Purkinje cell (primary cell): ENCODE results near the gene PRL. TPM values are rescaled to one million over a fixed set of nuclear protein-coding genes. Genes with fewer than 3 reads are reported as not detected.

Source experiments
- polyA plus RNA-seq: library from polyadenylated mRNA; unstranded; fragments of >200 nt; fragmentation: Nextera tagmentation; gene quantifications from 2 replicates; pipeline ENCODE4 v1.2.1, GENCODE V29; 2014

Gene PRL
- not detected in 2 replicates for polyA plus RNA-seq

DNA sequence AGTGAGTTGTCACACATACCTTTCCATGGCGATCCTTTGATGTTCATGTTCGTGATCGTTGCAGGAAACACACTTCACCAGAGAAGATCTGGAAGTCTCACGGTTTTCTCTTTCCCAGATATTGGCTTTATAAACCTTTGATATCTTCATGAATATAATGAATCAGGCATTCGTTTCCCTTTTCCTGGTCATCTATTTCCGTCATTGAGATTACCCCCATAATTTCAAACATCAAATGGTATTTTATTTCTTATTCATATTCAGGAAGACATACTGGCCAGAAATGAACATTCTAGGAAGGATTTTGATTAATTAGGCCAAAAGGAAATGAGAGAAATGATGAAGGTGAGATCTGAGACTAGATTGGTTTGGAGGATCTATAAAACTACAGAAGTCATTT lies at the start of gene PRL:
TSS of gene PRL (minus strand) at position 101 of the 400 bp plus-strand sequence. CDS start at position 47, 54 bp downstream.

